Smooth muscle cell (in vitro differentiated cells): ENCODE measurements around the gene TMEM50B. TPM values are rescaled to one million over a fixed set of nuclear protein-coding genes. Genes with fewer than 3 reads are reported as not detected.
"Not testable (repeated sequence)": the region's sequence is repeated elsewhere in the genome, so short reads cannot be mapped to it uniquely, and the experiment has no call there.

ENCODE experiments used
- DNase-seq: peaks from one replicate; lab custom pipeline; 2025; ENCODE audit not compliant: unreplicated experiment; lab: John Stamatoyannopoulos, UW
- H2AFZ ChIP-seq: fragments of 200-600 bp; sonication (generic); 2 replicates; pipeline ENCODE4 v1.6.0; 2016; ENCODE audit warnings: antibody characterized with exemption, low read depth, mild to moderate bottlenecking
- H3F3A ChIP-seq: fragments of 200-600 bp; sonication (generic); 2 replicates; pipeline ENCODE4 v1.6.0; 2017; ENCODE audit warnings: antibody characterized with exemption, low read depth
- H3K27ac ChIP-seq: fragments of 200-600 bp; sonication (generic); 2 replicates; pipeline ENCODE4 v1.5.1; 2016; ENCODE audit warnings: low read depth, mild to moderate bottlenecking
- H3K27me3 ChIP-seq: fragments of 200-600 bp; sonication (generic); 2 replicates; pipeline ENCODE4 v1.6.1; 2016; ENCODE audit warnings: low read depth, mild to moderate bottlenecking
- H3K36me3 ChIP-seq: fragments of 200-600 bp; sonication (generic); 2 replicates; pipeline ENCODE4 v1.5.1; 2016; ENCODE audit warnings: low read depth
- H3K4me1 ChIP-seq: fragments of 200-600 bp; sonication (generic); 2 replicates; pipeline ENCODE4 v1.5.1; 2016; ENCODE audit warnings: low read depth
- H3K4me2 ChIP-seq: fragments of 200-600 bp; sonication (generic); 2 replicates; pipeline ENCODE4 v1.6.0; 2016; ENCODE audit warnings: mild to moderate bottlenecking
- H3K4me3 ChIP-seq: fragments of 200-600 bp; sonication (generic); 2 replicates; pipeline ENCODE4 v1.5.1; 2016; ENCODE audit warnings: mild to moderate bottlenecking
- H3K79me2 ChIP-seq: fragments of 200-600 bp; sonication (generic); 2 replicates; pipeline ENCODE4 v1.6.0; 2016; ENCODE audit warnings: low read depth, mild to moderate bottlenecking
- H3K9ac ChIP-seq: fragments of 200-600 bp; sonication (generic); 2 replicates; pipeline ENCODE4 v1.6.0; 2016; ENCODE audit warnings: low read depth
- H3K9me3 ChIP-seq: fragments of 200-600 bp; sonication (generic); replicated peaks from 2 replicates; pipeline ENCODE4 v1.5.1; 2016; ENCODE audit warnings: low read depth
- H4K20me1 ChIP-seq: fragments of 200-600 bp; sonication (generic); 2 replicates; pipeline ENCODE4 v1.6.0; 2016; ENCODE audit warnings: low read depth
- WGBS: methylation state at CpG from one replicate; pipeline ENCODE4 v1.1.7; 2016; ENCODE audit warnings: low lambda C conversion rate; 5-methylcytosine and 5-hydroxymethylcytosine counted together
- polyA plus RNA-seq: library from polyadenylated mRNA; unstranded; fragments of >200 nt; fragmentation: Nextera tagmentation; extraction: Ambion mirVana; gene quantifications from 2 replicates; pipeline ENCODE4 v1.2.1, GENCODE V29; 2016
- total RNA-seq: library from RNA; depleted of rRNA; stranded (reverse); fragments of >200 nt; gene quantifications from 2 replicates; pipeline ENCODE4 v1.2.3, GENCODE V29; 2014
- TF ChIP-seq, protein P1 (sequence below): fragments of 200-600 bp; sonication (generic); IDR thresholded peaks from 2 replicates; pipeline ENCODE4 v1.5.1; 2017; ENCODE audit warnings: borderline replicate concordance, mild to moderate bottlenecking, antibody characterized with exemption; ENCODE audit not compliant: insufficient read depth, poor library complexity, severe bottlenecking

TMEM50B gene
- total and polyA plus RNA-seq, 2 experiments from 2014 or later: 31.4 to 42.9 TPM

DNA sequence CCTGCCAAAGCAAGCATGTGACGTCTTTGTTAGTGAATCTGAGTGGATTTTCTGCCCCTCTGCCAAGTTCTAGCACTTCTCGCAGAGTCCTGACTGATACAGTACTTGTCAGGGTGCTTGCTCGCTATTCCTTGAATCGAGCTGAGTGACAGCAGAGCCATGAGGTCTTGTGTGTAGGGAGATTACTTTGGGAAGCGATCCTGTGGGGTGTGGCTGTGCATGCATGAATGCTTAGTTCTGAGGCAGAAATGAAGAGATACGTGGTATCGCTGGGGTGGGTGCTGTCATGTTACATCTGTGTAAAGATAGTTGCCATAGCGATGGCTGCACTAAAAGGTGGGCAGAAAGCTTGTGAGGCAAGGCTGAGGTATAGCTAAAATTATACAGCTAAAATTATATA lies 31.1 kb upstream of the TMEM50B start:
- WGBS: 97% methylated on average over 8 of the region's 8 CpGs
- Histone ChIP-seq H3K79me2 (no peaks in the 10 kb centered on the region), H3K27ac (no peak overlapping the region), H3K9ac (no peak overlapping the region), H3K4me3 (no peak overlapping the region), H3K36me3 (peaks cover 23% of the 10 kb centered on the region), H2AFZ (no peak overlapping the region), H3K4me1 (no peaks in the 10 kb centered on the region), H4K20me1 (no peaks in the 10 kb centered on the region), H3K4me2 (no peak overlapping the region), H3F3A (no peaks in the 10 kb centered on the region), H3K27me3 (no peaks in the 10 kb centered on the region), H3K9me3 (no peaks in the 10 kb centered on the region)
- TF ChIP-seq, protein P1, sequence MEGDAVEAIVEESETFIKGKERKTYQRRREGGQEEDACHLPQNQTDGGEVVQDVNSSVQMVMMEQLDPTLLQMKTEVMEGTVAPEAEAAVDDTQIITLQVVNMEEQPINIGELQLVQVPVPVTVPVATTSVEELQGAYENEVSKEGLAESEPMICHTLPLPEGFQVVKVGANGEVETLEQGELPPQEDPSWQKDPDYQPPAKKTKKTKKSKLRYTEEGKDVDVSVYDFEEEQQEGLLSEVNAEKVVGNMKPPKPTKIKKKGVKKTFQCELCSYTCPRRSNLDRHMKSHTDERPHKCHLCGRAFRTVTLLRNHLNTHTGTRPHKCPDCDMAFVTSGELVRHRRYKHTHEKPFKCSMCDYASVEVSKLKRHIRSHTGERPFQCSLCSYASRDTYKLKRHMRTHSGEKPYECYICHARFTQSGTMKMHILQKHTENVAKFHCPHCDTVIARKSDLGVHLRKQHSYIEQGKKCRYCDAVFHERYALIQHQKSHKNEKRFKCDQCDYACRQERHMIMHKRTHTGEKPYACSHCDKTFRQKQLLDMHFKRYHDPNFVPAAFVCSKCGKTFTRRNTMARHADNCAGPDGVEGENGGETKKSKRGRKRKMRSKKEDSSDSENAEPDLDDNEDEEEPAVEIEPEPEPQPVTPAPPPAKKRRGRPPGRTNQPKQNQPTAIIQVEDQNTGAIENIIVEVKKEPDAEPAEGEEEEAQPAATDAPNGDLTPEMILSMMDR: no peak
- DNase-seq: no peak

DNA sequence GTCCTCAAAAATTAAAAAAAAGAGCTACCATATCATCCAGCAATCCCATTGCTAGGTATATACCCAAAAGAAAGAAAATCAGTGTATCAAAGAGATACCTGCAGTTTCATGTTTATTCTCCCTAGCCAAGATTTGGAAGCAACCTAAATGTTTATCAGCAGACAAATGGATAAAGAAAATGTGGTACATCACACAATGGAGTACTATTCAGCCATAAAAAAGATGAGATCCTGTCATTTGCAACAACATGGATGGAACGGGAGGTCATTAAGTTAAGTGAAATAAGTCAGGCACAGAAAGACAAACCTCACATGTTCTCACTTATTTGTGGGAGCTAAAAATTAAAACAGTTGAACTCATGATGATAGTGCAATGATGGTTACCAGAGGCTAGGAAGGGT lies 27.2 kb upstream of the TMEM50B start:
- H4K20me1 ChIP-seq, DNase-seq, H3K27me3 ChIP-seq, H3K79me2 ChIP-seq, H3K9ac ChIP-seq, H3K27ac ChIP-seq, H3K4me2 ChIP-seq, H3K4me1 ChIP-seq, H3F3A ChIP-seq, H3K4me3 ChIP-seq, H2AFZ ChIP-seq, H3K9me3 ChIP-seq: not testable (repeated sequence)
- WGBS: 97% methylated on average over 1 of the region's 1 CpG
- H3K36me3 ChIP-seq: peaks cover 15% of the 10 kb centered on the region

DNA sequence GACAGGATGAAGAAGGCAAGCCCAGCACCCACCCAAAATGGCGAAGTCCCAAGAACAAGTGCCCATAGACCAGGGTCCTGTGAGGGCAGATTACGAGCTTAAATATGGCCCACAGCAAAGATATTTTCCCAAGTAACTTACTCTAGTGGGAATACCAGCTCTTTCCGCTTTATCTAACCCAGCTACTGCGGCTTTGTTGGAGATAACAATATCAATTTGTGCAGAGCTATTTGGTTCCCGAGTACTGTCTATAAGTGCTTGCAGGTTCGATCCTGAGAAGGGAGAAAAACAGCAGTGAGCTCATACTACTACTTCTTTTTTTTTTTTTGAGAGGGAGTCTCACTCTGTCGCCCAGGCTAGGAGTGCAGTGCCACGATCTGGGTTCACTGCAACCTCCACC lies 26.1 kb upstream of the TMEM50B start:
- no peaks in the 10 kb centered on the region for H3F3A ChIP-seq
- peaks cover 10% of the 10 kb centered on the region for H3K36me3 ChIP-seq
- no peaks in the 10 kb centered on the region for H3K9me3 ChIP-seq
- H4K20me1 ChIP-seq: no peaks in the 10 kb centered on the region
- H3K4me1 ChIP-seq: no peaks in the 10 kb centered on the region
- H3K9ac ChIP-seq: no peak overlapping the region
- no peak overlapping the region for H3K27ac ChIP-seq
- H3K27me3 ChIP-seq: no peaks in the 10 kb centered on the region
- no peaks in the 10 kb centered on the region for H3K79me2 ChIP-seq
- no peak overlapping the region for H3K4me3 ChIP-seq
- no peak overlapping the region for H2AFZ ChIP-seq
- 94% methylated on average over 8 of the region's 8 CpGs for WGBS
- TF ChIP-seq, protein P1: no peak
- no peak overlapping the region for H3K4me2 ChIP-seq
- DNase-seq: no peak

- Histone ChIP-seq H3F3A (no peaks in the 10 kb centered on the region), H3K79me2 (no peaks in the 10 kb centered on the region), H3K27ac (no peak overlapping the region), H3K4me2 (no peak overlapping the region), H3K27me3 (no peaks in the 10 kb centered on the region), H3K9ac (no peak overlapping the region), H3K9me3 (no peaks in the 10 kb centered on the region), H4K20me1 (no peaks in the 10 kb centered on the region), H3K4me1 (no peaks in the 10 kb centered on the region), H3K36me3 (no peaks in the 10 kb centered on the region), H2AFZ (no peak overlapping the region), H3K4me3 (no peak overlapping the region)
- 83% methylated on average over 7 of the region's 7 CpGs for WGBS
- TF ChIP-seq, protein P1: no peak
- DNase-seq: no peak
Observed at GRCh38 chr21:33496345-33496744, 16.6 kb upstream of the TMEM50B start.
